DOHH2 (cell line): Measurements from ENCODE around the gene CEBPG.
A peak's percentile ranks its signal among the peaks of the same experiment; 100 is the strongest.

Experiments
- H3F3A ChIP-seq: fragments of 200-600 bp; sonication (generic), shearing (Covaris generic); 2 replicates; pipeline ENCODE4 v1.6.0; 2016; ENCODE audit warnings: antibody characterized with exemption, mild to moderate bottlenecking; ENCODE audit not compliant: control insufficient read depth, insufficient read depth
- H3K27ac ChIP-seq: fragments of 200-600 bp; sonication (generic); 2 replicates; pipeline ENCODE4 v1.5.1; 2014; ENCODE audit warnings: low read depth, mild to moderate bottlenecking, low read length, moderate library complexity
- H3K27me3 ChIP-seq: fragments of 200-600 bp; sonication (generic); 2 replicates; pipeline ENCODE4 v1.6.1; 2014; ENCODE audit warnings: mild to moderate bottlenecking, low read length, mixed read lengths; ENCODE audit not compliant: control insufficient read depth
- H3K36me3 ChIP-seq: fragments of 200-600 bp; sonication (generic); 2 replicates; pipeline ENCODE4 v1.6.1; 2014; ENCODE audit warnings: mild to moderate bottlenecking, low read length, moderate library complexity, mixed read lengths; ENCODE audit not compliant: control insufficient read depth
- H3K4me1 ChIP-seq: fragments of 200-600 bp; sonication (generic); 2 replicates; pipeline ENCODE4 v1.6.1; 2014; ENCODE audit warnings: mild to moderate bottlenecking, low read length, mixed read lengths; ENCODE audit not compliant: control insufficient read depth
- H3K4me2 ChIP-seq: fragments of 200-600 bp; sonication (generic); 2 replicates; pipeline ENCODE4 v1.6.0; 2014; ENCODE audit warnings: mild to moderate bottlenecking, low read length, moderate library complexity
- H3K4me3 ChIP-seq: fragments of 200-600 bp; sonication (generic); 2 replicates; pipeline ENCODE4 v1.5.1; 2014; ENCODE audit warnings: mild to moderate bottlenecking, low read length, mixed read lengths
- H3K79me2 ChIP-seq: fragments of 200-600 bp; sonication (generic); 2 replicates; pipeline ENCODE4 v1.6.1; 2014; ENCODE audit warnings: mild to moderate bottlenecking, low read length, mixed read lengths; ENCODE audit not compliant: control insufficient read depth
- H3K9me2 ChIP-seq: fragments of 200-600 bp; sonication (generic); replicated peaks from 2 replicates; pipeline ENCODE4 v1.6.1; 2014; ENCODE audit warnings: mild to moderate bottlenecking, low read length, mixed read lengths; ENCODE audit not compliant: control insufficient read depth
- H3K9me3 ChIP-seq: fragments of 200-600 bp; sonication (generic); 2 replicates; pipeline ENCODE4 v1.6.1; 2014; ENCODE audit warnings: antibody characterized with exemption, low read length, mixed read lengths; ENCODE audit not compliant: control insufficient read depth, insufficient read depth
- H4K20me1 ChIP-seq: fragments of 200-600 bp; sonication (generic); 2 replicates; pipeline ENCODE4 v1.6.0; 2014; ENCODE audit warnings: low read depth, mild to moderate bottlenecking, antibody characterized with exemption, low read length, moderate library complexity; ENCODE audit not compliant: control insufficient read depth, insufficient read depth
- EZH2phosphoT487 ChIP-seq: fragments of 200-600 bp; sonication (generic); IDR thresholded peaks from 2 replicates; pipeline ENCODE4 v1.6.1; 2017; ENCODE audit warnings: borderline replicate concordance, mild to moderate bottlenecking, antibody characterized with exemption, low read length, moderate library complexity, mixed read lengths
- TF ChIP-seq, protein P1 (sequence below): fragments of 200-600 bp; sonication (generic); IDR thresholded peaks from one replicate; pipeline ENCODE4 v1.5.1; 2014; ENCODE audit warnings: antibody characterized with exemption, mild to moderate bottlenecking, low read depth, low read length; ENCODE audit not compliant: poor library complexity, severe bottlenecking

The CEBPG gene

DNA sequence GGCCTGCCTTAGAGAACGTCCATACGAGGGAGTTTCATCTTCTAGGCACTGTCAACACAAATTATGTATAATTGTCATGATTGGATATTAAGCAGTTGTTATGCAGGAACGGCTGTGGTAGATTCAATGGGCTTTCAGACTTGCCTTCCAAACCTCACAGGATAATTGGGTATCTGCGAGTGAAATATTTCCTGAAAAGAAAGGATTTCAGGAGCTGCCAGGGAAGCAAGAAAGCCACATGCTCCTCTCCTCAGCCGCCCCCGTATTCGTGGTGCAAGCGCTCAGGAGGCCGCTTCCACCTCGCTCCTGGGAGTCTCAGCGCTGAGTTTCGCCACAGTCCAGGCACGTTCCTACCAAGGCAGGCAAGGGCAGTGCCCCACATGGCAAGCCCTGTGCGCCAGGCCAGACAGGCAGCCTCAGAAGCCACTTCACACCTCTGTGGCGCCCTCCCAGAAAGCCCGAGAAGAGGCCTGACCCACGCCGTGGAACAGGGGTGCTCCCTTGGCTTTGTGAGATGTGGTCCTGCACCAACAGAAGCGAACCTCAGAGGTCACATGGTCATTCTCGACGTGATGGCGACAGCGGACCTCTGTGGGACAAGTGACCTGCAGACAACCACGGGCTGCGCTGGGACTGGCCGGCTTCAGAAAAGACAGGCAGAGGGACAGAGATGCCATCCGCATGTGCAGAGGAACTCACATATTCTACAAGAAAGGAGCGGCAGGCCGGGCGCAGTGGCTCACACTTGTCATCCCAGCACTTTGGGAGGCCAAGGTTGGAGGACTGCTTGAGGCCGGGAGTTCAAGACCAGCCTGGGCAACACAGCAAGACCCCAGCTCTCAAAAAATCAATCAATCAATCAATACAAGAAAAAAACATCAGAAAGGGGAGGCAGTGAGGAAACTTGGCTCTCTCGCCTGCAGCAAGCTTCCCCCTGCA lies 41.4 kb downstream of the CEBPG start:
- H3K27me3 ChIP-seq = no peaks in the 10 kb centered on the region
- H3K4me3 ChIP-seq = no peak overlapping the region
- H3K9me2 ChIP-seq = no peaks in the 10 kb centered on the region
- no peaks in the 10 kb centered on the region for H3F3A ChIP-seq
- TF ChIP-seq EZH2phosphoT487 = no peak
- TF ChIP-seq, protein P1, sequence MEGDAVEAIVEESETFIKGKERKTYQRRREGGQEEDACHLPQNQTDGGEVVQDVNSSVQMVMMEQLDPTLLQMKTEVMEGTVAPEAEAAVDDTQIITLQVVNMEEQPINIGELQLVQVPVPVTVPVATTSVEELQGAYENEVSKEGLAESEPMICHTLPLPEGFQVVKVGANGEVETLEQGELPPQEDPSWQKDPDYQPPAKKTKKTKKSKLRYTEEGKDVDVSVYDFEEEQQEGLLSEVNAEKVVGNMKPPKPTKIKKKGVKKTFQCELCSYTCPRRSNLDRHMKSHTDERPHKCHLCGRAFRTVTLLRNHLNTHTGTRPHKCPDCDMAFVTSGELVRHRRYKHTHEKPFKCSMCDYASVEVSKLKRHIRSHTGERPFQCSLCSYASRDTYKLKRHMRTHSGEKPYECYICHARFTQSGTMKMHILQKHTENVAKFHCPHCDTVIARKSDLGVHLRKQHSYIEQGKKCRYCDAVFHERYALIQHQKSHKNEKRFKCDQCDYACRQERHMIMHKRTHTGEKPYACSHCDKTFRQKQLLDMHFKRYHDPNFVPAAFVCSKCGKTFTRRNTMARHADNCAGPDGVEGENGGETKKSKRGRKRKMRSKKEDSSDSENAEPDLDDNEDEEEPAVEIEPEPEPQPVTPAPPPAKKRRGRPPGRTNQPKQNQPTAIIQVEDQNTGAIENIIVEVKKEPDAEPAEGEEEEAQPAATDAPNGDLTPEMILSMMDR = no peak
- H3K36me3 ChIP-seq = no peaks in the 10 kb centered on the region
- no peak overlapping the region for H3K27ac ChIP-seq
- H3K4me1 ChIP-seq = no peaks in the 10 kb centered on the region
- no peaks in the 10 kb centered on the region for H3K79me2 ChIP-seq
- H4K20me1 ChIP-seq = peaks cover 4% of the 10 kb centered on the region; the same call in 1 of the 2 replicates
- H3K4me2 ChIP-seq = no peak overlapping the region
- H3K9me3 ChIP-seq = no peaks in the 10 kb centered on the region

DNA sequence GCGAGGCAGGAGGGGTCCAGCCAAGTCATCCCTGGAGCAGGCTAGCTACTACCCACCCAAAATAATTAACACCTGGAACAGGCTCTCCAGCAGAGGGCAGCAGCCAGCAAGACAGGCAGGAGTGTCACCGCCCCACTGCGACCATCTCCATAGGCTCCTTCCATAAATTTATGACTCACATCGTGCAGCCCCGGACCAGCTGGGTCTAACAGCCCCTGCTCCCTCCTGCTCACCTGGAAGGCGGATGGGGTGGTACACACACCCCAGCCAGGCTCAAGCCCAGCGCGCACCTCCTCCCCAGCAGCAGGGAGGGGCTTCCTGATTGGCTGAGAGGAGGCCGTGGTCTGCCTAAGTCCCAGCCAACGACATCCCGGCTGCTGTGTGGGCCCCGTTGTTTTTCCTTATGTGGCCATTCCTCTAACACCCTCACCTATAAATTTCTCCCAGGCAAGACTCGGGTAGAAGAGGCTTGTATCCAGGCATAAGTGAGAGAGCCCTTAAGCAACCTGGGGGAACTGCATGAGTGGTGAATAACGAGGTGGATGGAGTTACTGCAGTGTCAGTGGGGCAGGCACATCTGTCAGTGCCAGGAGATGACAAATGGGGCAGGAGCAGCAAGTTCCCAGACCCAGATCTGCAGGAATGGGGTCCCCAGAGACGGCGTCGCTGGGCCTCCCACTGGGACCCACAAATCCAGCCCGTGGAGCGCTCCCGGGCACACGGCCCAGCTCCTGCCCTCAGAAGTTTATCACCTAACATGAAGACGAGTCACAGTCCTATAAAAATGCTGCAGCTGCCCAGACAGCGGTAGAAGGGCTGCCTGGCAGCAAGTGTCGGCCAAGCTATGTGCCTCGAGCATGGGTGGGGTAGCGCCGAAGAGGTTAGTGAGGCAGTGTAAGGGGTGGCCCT lies 43.1 kb downstream of the CEBPG start:
- H4K20me1 ChIP-seq = peaks cover 4% of the 10 kb centered on the region; the same call in 1 of the 2 replicates
- H3K4me1 ChIP-seq = no peaks in the 10 kb centered on the region
- H3K27ac ChIP-seq = no peak overlapping the region
- H3K4me2 ChIP-seq = no peak overlapping the region
- H3K9me2 ChIP-seq = no peaks in the 10 kb centered on the region
- no peaks in the 10 kb centered on the region for H3F3A ChIP-seq
- TF ChIP-seq EZH2phosphoT487 = no peak
- TF ChIP-seq, protein P1 = peak; percentile 84
- H3K79me2 ChIP-seq = no peaks in the 10 kb centered on the region
- H3K4me3 ChIP-seq = no peak overlapping the region
- H3K36me3 ChIP-seq = no peaks in the 10 kb centered on the region
- H3K27me3 ChIP-seq = no peaks in the 10 kb centered on the region
- H3K9me3 ChIP-seq = no peaks in the 10 kb centered on the region

DNA sequence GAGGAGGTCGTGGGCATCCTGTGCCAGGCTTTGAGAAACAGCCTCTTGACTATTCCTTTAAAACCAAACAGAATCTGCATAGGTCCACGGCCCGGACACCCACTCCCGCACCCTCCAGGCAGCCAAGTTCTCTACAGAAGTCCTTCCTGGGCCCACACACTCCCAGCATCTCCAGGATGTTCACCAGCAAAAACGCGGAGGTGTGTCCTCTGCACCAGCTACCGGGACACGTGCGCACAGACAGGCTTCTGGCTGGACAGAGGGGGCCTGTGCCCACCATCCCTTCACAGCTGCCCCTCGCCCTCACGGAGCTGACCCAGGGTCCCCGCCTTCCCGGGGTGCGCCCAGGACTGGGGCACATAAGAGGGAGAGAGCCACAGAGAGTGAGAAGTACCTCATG lies 44.2 kb downstream of the CEBPG start:
- Histone ChIP-seq H3K4me3 (no peak overlapping the region), H3K4me2 (no peak overlapping the region), H3K27ac (no peak overlapping the region), H3K9me2 (no peaks in the 10 kb centered on the region), H4K20me1 (peaks cover 4% of the 10 kb centered on the region; the same call in 1 of the 2 replicates), H3K9me3 (no peaks in the 10 kb centered on the region), H3K36me3 (no peaks in the 10 kb centered on the region), H3K4me1 (no peaks in the 10 kb centered on the region), H3K27me3 (no peaks in the 10 kb centered on the region), H3F3A (no peaks in the 10 kb centered on the region), H3K79me2 (no peaks in the 10 kb centered on the region)
- TF ChIP-seq, protein P1 = no peak
- TF ChIP-seq EZH2phosphoT487 = no peak
